ENCODE data around the gene CARD9. TPM values are rescaled to one million over a fixed set of nuclear protein-coding genes. Genes with fewer than 3 reads are reported as not detected.

The CARD9 gene
- total RNA-seq, 1 experiment from 2014 or later: 14.0 TPM

GRCh38 chr9:136330406-136330990 is 43.0 kb downstream of the CARD9 start:
- Histone ChIP-seq H3K4me2 (no peak overlapping the region), H3K79me2 (ENCODE audit: low read depth) (no peaks in the 10 kb centered on the region), H3K9me2 (ENCODE audit: insufficient read depth) (no peaks in the 10 kb centered on the region), H3F3A (ENCODE audit: insufficient read depth, low read depth) (peaks cover 8% of the 10 kb centered on the region; the same call in 1 of the 2 replicates), H3K4me1 (replicated peaks; ENCODE audit: insufficient read depth) (peaks cover 11% of the 10 kb centered on the region; the same call in 1 of the 2 replicates), H3K36me3 (ENCODE audit: low read depth) (no peaks in the 10 kb centered on the region), H3K9me3 (ENCODE audit: insufficient read depth, low read depth) (no peaks in the 10 kb centered on the region), H3K27me3 (ENCODE audit: insufficient read depth, low read depth) (no peaks in the 10 kb centered on the region), H3K27ac (no peak overlapping the region), H3K4me3 (no peak overlapping the region), H4K20me1 (ENCODE audit: insufficient read depth) (peaks cover 5% of the 10 kb centered on the region; the same call in 1 of the 2 replicates), H2AFZ (no peak overlapping the region)
- BruUV-seq (replicated peaks): no TSS peak
- TF ChIP-seq EZH2 (IDR thresholded peaks at IDR 0.05; ENCODE audit: low read depth) (no peak), CTCF (conservative IDR thresholded peaks at IDR 0.05) (no peak)
- intact Hi-C loops (cut with micrococcal nuclease; ENCODE audit: unreplicated experiment): no loop called here
- DNase-seq: no peak
- ChIA-PET CTCF (interaction anchor here (1.2 kb wide), 1 partner anchor 15 kb away, joined by 3 read pairs; no protein-coding TSS in a partner anchor), POLR2A (ENCODE audit: unreplicated experiment) (no interaction called here)

- Histone ChIP-seq H3K27ac (no peak overlapping the region), H3K79me2 (ENCODE audit: low read depth) (no peaks in the 10 kb centered on the region), H3K4me2 (no peak overlapping the region), H3K27me3 (ENCODE audit: insufficient read depth, low read depth) (no peaks in the 10 kb centered on the region), H3K9me3 (ENCODE audit: insufficient read depth, low read depth) (no peaks in the 10 kb centered on the region), H4K20me1 (ENCODE audit: insufficient read depth) (peaks cover 5% of the 10 kb centered on the region; the same call in 1 of the 2 replicates), H3K9me2 (ENCODE audit: insufficient read depth) (no peaks in the 10 kb centered on the region), H3F3A (ENCODE audit: insufficient read depth, low read depth) (peaks cover 8% of the 10 kb centered on the region; the same call in 1 of the 2 replicates), H3K4me1 (replicated peaks; ENCODE audit: insufficient read depth) (peaks cover 11% of the 10 kb centered on the region; the same call in 1 of the 2 replicates), H3K36me3 (ENCODE audit: low read depth) (no peaks in the 10 kb centered on the region), H3K4me3 (no peak overlapping the region), H2AFZ (no peak overlapping the region)
- CTCF ChIA-PET: no interaction called here
- POLR2A ChIA-PET (ENCODE audit: unreplicated experiment): no interaction called here
- TF ChIP-seq EZH2 (IDR thresholded peaks at IDR 0.05; ENCODE audit: low read depth): no peak
- TF ChIP-seq CTCF (conservative IDR thresholded peaks at IDR 0.05): no peak
- BruUV-seq (replicated peaks): no TSS peak
- no peak for DNase-seq
- intact Hi-C loops (cut with micrococcal nuclease; ENCODE audit: unreplicated experiment): no loop called here
Measured at GRCh38 chr9:136329636-136330405, 43.6 kb downstream of the CARD9 start.

GRCh38 chr9:136329211-136329627 is 44.2 kb downstream of the CARD9 start:
- no peak overlapping the region for H3K27ac ChIP-seq
- peaks cover 11% of the 10 kb centered on the region; the same call in 1 of the 2 replicates for H3K4me1 ChIP-seq (replicated peaks; ENCODE audit: insufficient read depth)
- H3F3A ChIP-seq (ENCODE audit: insufficient read depth, low read depth): peaks cover 8% of the 10 kb centered on the region; the same call in 1 of the 2 replicates
- H3K9me3 ChIP-seq (ENCODE audit: insufficient read depth, low read depth): no peaks in the 10 kb centered on the region
- intact Hi-C loops (cut with micrococcal nuclease; ENCODE audit: unreplicated experiment): no loop called here
- no peak overlapping the region for H3K4me3 ChIP-seq
- DNase-seq: no peak
- BruUV-seq (replicated peaks): no TSS peak
- peaks cover 5% of the 10 kb centered on the region; the same call in 1 of the 2 replicates for H4K20me1 ChIP-seq (ENCODE audit: insufficient read depth)
- no peak overlapping the region for H2AFZ ChIP-seq
- POLR2A ChIA-PET (ENCODE audit: unreplicated experiment): no interaction called here
- H3K27me3 ChIP-seq (ENCODE audit: insufficient read depth, low read depth): no peaks in the 10 kb centered on the region
- no peaks in the 10 kb centered on the region for H3K36me3 ChIP-seq (ENCODE audit: low read depth)
- H3K9me2 ChIP-seq (ENCODE audit: insufficient read depth): no peaks in the 10 kb centered on the region
- TF ChIP-seq EZH2 (IDR thresholded peaks at IDR 0.05; ENCODE audit: low read depth): no peak
- no peak for TF ChIP-seq CTCF (conservative IDR thresholded peaks at IDR 0.05)
- CTCF ChIA-PET: no interaction called here
- no peaks in the 10 kb centered on the region for H3K79me2 ChIP-seq (ENCODE audit: low read depth)
- no peak overlapping the region for H3K4me2 ChIP-seq

Data from PC-9 (cell line).